Measurements from ENCODE around the gene DHX58.

DHX58 gene

GRCh38 chr17:42119301-42119700, 6.8 kb upstream of the DHX58 start:
- Histone ChIP-seq H3K27ac (replicated peaks) (no peak overlapping the region), H3K27me3 (ENCODE audit: insufficient read depth, poor library complexity, severe bottlenecking) (no peaks in the 10 kb centered on the region), H3K4me3 (replicated peaks; ENCODE audit: insufficient read depth, low read length) (no peak overlapping the region)
- no peak for DNase-seq (ENCODE audit: low read depth in 1 of 2, low spot score in 1 of 2)
- no peak for TF ChIP-seq POLR2AphosphoS5 (IDR thresholded peaks at IDR 0.05; ENCODE audit: low read depth)
- TF ChIP-seq SPI1 (IDR thresholded peaks at IDR 0.05; ENCODE audit: borderline replicate concordance, low read depth): no peak
- TF ChIP-seq GABPA (IDR thresholded peaks at IDR 0.05; ENCODE audit: low read depth): no peak
- TF ChIP-seq CTCF (IDR thresholded peaks at IDR 0.05; ENCODE audit: insufficient read depth, low read length): no peak
- TF ChIP-seq REST (IDR thresholded peaks at IDR 0.05; ENCODE audit: insufficient replicate concordance, low read depth): no peak

- no peak overlapping the region for H3K27ac ChIP-seq (replicated peaks)
- DNase-seq (ENCODE audit: low read depth in 1 of 2, low spot score in 1 of 2): peak in 1 of 2 experiments; percentile 50
- no peak overlapping the region for H3K4me3 ChIP-seq (replicated peaks; ENCODE audit: insufficient read depth, low read length)
- no peaks in the 10 kb centered on the region for H3K27me3 ChIP-seq (ENCODE audit: insufficient read depth, poor library complexity, severe bottlenecking)
- TF ChIP-seq REST (IDR thresholded peaks at IDR 0.05; ENCODE audit: insufficient replicate concordance, low read depth) (no peak), CTCF (IDR thresholded peaks at IDR 0.05; ENCODE audit: insufficient read depth, low read length) (peak; percentile 37)
These were observed 6.0 kb upstream of the DHX58 start for GRCh38 chr17:42118545-42118944.

GRCh38 chr17:42118126-42118510, 5.6 kb upstream of the DHX58 start:
- no peak overlapping the region for H3K4me3 ChIP-seq (replicated peaks; ENCODE audit: insufficient read depth, low read length)
- DNase-seq (ENCODE audit: low read depth in 1 of 2, low spot score in 1 of 2): no peak
- no peak overlapping the region for H3K27ac ChIP-seq (replicated peaks)
- H3K27me3 ChIP-seq (ENCODE audit: insufficient read depth, poor library complexity, severe bottlenecking): no peaks in the 10 kb centered on the region
- no peak for TF ChIP-seq POLR2AphosphoS5 (IDR thresholded peaks at IDR 0.05; ENCODE audit: low read depth)
- TF ChIP-seq GABPA (IDR thresholded peaks at IDR 0.05; ENCODE audit: low read depth): no peak
- TF ChIP-seq CTCF (IDR thresholded peaks at IDR 0.05; ENCODE audit: insufficient read depth, low read length): no peak
- TF ChIP-seq SPI1 (IDR thresholded peaks at IDR 0.05; ENCODE audit: borderline replicate concordance, low read depth): no peak
- no peak for TF ChIP-seq REST (IDR thresholded peaks at IDR 0.05; ENCODE audit: insufficient replicate concordance, low read depth)

Measured in HL-60 (cell line).